ENCODE results near the gene IDS. TPM values are rescaled to one million over a fixed set of nuclear protein-coding genes. Genes with fewer than 3 reads are reported as not detected.

The IDS gene
- total RNA-seq, 1 experiment from 2014 or later = 39.2 TPM

DNA sequence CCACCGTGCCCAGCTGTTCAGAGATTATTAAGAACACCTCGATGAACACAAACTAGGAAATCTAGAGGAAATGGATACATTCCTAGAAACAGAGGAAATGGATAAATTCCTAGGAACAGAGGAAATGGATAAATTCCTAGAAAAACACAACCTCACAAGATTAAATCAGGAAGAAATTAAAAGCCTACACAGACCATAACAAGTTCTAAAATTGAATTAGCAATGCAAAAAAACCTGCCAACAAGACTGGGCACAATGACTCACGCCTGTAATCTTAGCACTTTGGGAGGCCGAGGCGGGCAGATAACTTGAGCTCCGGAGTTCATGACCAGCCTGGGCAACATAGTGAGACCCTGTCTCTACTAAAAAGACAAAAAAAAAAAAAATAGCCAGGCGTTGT, 13.1 kb upstream of the IDS start:
- Histone ChIP-seq H3K23me2 (ENCODE audit: insufficient read length, low read depth, low read length, poor library complexity, severe bottlenecking) (no peaks in the 10 kb centered on the region), H2AK5ac (ENCODE audit: insufficient read length, low read length) (no peak overlapping the region), H3T11ph (ENCODE audit: low read length) (no peak overlapping the region), H2BK5ac (ENCODE audit: insufficient read length, low read length) (no peak overlapping the region), H3K27me3 (ENCODE audit: insufficient read depth, low read length) (no peaks in the 10 kb centered on the region), H3K14ac (ENCODE audit: insufficient read depth, low read length) (no peak overlapping the region), H4K5ac (ENCODE audit: insufficient read length, low read depth, low read length) (no peak overlapping the region), H4K20me1 (ENCODE audit: control insufficient read depth, insufficient read depth, insufficient read length) (no peaks in the 10 kb centered on the region), H3K18ac (ENCODE audit: insufficient read length, low read depth, low read length) (no peak overlapping the region), H3K79me2 (ENCODE audit: insufficient read depth, low read length) (no peaks in the 10 kb centered on the region), H3K4me2 (ENCODE audit: insufficient read depth, insufficient read length, low read length) (no peak overlapping the region), H3K9ac (ENCODE audit: extremely low read depth, insufficient read length, low read length) (no peak overlapping the region), H4K91ac (ENCODE audit: insufficient read length, low read depth, low read length) (no peak overlapping the region), H2BK20ac (ENCODE audit: low read depth, low read length, poor library complexity, severe bottlenecking) (no peak overlapping the region), H3K4me1 (ENCODE audit: insufficient read depth, low read length) (no peaks in the 10 kb centered on the region), H2BK12ac (ENCODE audit: insufficient read length, low read depth, low read length) (no peak overlapping the region), H2AFZ (ENCODE audit: low read length) (no peak overlapping the region), H3K4ac (ENCODE audit: low read depth, low read length) (no peak overlapping the region), H4K8ac (replicated peaks; ENCODE audit: insufficient read length, low read depth, low read length) (no peak overlapping the region), H3K56ac (ENCODE audit: insufficient read length, low read depth, low read length) (no peak overlapping the region), H3K27ac (ENCODE audit: insufficient read length, low read depth, low read length) (no peak overlapping the region), H2BK15ac (ENCODE audit: low read depth, low read length) (no peak overlapping the region), H3K23ac (ENCODE audit: insufficient read length, low read depth, low read length) (no peak overlapping the region), H3K79me1 (ENCODE audit: insufficient read depth, low read depth, low read length, poor library complexity, severe bottlenecking) (no peaks in the 10 kb centered on the region), H3K9me3 (ENCODE audit: control insufficient read depth, low read depth, low read length) (peaks cover 35% of the 10 kb centered on the region), H2BK120ac (ENCODE audit: low read depth, low read length, poor library complexity, severe bottlenecking) (no peak overlapping the region)
- no peak overlapping the region for H3K27ac Mint-ChIP-seq
- no peak for DNase-seq
- H3K27me3 Mint-ChIP-seq (ENCODE audit: low read depth) = peaks cover 1% of the 10 kb centered on the region; the same call in 1 of the 2 replicates
- H3K36me3 Mint-ChIP-seq (ENCODE audit: insufficient read depth in 1 of 3, low read depth in 3 of 3) = peaks cover 3 to 17% (median 10%) of the 10 kb centered on the region in 3 experiments; a peak in 6 of 7 replicates
- H3K9me3 Mint-ChIP-seq = peaks cover 74 to 84% of the 10 kb centered on the region in 2 experiments
- WGBS (ENCODE audit: extremely low coverage, insufficient read length, low lambda C conversion rate) = no CpG with 5 or more reads among the region's 7 CpGs
- no peak overlapping the region for H3K4me3 Mint-ChIP-seq
- H3K4me1 Mint-ChIP-seq = peaks cover 18 to 24% of the 10 kb centered on the region in 2 experiments
- TF ChIP-seq, protein P1, sequence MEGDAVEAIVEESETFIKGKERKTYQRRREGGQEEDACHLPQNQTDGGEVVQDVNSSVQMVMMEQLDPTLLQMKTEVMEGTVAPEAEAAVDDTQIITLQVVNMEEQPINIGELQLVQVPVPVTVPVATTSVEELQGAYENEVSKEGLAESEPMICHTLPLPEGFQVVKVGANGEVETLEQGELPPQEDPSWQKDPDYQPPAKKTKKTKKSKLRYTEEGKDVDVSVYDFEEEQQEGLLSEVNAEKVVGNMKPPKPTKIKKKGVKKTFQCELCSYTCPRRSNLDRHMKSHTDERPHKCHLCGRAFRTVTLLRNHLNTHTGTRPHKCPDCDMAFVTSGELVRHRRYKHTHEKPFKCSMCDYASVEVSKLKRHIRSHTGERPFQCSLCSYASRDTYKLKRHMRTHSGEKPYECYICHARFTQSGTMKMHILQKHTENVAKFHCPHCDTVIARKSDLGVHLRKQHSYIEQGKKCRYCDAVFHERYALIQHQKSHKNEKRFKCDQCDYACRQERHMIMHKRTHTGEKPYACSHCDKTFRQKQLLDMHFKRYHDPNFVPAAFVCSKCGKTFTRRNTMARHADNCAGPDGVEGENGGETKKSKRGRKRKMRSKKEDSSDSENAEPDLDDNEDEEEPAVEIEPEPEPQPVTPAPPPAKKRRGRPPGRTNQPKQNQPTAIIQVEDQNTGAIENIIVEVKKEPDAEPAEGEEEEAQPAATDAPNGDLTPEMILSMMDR (conservative IDR thresholded peaks at IDR 0.05) = no peak
